LNCaP clone FGC (cell line): ENCODE results near the gene CDIPT.
A peak's percentile ranks its signal among the peaks of the same experiment; 100 is the strongest.

Experiments
- DNase-seq: peaks from one replicate; pipeline ENCODE4 v3.0.0-alpha.2; 2011; ENCODE audit warnings: low read depth
- H3K4me3 ChIP-seq: 2 replicates; pipeline ENCODE4 v1.5.1; 2011; ENCODE audit warnings: mild to moderate bottlenecking, low read depth, low read length, control low read depth
- TF ChIP-seq, protein P1 (sequence below): IDR thresholded peaks from 2 replicates; pipeline ENCODE4 v1.5.1; 2012; ENCODE audit warnings: mild to moderate bottlenecking; ENCODE audit not compliant: control insufficient read depth, insufficient read depth; ENCODE audit errors: extremely low read depth

Gene CDIPT

DNA sequence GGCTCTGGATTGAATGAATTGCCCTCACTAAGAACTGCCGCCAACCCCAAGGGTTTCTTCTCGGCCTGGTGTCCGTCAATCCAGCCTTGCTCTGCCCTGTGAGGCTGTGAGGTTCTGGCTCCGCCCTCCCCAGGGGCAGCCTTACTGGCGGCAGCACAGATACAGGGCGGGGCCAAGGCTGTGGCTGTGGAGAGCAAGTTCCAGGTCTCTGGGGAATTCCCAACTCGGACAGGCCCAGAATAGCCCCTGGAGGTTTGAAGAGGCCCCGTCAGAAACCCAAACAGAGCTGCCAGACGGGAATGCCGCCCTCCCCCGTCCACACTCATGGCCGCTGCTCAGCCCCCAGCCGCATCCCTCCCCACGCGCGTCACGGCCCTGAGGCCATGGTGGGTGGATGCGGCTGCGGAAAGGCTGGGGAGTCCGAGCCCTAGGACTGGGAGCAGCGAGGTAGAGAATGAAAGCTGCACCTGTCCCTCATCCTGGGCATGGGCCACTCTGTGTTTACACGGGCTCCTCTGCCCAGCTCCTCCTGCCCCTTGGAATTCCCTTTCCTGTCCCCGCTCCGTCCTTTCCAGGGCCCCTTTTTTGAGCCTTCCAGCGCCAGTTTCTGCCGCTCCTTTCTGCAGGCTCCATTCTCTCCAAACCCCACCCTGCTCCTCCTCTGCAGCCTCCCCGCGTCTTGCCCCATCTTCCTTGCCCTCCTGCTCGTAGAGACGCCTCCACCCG lies 51.7 kb downstream of the CDIPT start:
- DNase-seq: peak; percentile 86
- TF ChIP-seq, protein P1, sequence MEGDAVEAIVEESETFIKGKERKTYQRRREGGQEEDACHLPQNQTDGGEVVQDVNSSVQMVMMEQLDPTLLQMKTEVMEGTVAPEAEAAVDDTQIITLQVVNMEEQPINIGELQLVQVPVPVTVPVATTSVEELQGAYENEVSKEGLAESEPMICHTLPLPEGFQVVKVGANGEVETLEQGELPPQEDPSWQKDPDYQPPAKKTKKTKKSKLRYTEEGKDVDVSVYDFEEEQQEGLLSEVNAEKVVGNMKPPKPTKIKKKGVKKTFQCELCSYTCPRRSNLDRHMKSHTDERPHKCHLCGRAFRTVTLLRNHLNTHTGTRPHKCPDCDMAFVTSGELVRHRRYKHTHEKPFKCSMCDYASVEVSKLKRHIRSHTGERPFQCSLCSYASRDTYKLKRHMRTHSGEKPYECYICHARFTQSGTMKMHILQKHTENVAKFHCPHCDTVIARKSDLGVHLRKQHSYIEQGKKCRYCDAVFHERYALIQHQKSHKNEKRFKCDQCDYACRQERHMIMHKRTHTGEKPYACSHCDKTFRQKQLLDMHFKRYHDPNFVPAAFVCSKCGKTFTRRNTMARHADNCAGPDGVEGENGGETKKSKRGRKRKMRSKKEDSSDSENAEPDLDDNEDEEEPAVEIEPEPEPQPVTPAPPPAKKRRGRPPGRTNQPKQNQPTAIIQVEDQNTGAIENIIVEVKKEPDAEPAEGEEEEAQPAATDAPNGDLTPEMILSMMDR: no peak
- peak overlapping the region; percentile 57 for H3K4me3 ChIP-seq

DNA sequence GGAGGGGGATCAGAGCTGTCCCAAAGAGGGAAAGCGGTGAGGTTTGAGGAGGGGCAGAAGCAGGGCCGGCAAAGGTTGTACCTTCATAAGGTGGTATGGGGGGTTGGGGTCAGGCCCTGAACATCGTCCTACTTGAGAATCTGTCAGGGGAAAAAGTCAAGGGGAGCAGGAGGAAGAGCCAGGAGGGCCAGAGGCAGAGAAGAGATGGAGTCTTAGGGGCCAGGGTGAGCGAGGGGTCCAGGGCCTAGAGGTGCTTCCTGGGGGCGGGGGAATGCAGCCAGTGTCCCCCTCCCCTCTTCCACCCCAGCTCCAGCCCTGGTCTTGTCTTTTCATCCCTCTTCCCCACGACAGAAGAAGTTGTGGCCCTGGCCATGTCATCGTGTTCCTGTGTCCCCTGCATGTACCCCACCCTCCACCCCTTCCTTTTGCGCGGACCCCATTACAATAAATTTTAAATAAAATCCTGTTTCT lies 52.3 kb downstream of the CDIPT start:
- TF ChIP-seq, protein P1: no peak
- peak overlapping the region; percentile 57 for H3K4me3 ChIP-seq
- no peak for DNase-seq

DNA sequence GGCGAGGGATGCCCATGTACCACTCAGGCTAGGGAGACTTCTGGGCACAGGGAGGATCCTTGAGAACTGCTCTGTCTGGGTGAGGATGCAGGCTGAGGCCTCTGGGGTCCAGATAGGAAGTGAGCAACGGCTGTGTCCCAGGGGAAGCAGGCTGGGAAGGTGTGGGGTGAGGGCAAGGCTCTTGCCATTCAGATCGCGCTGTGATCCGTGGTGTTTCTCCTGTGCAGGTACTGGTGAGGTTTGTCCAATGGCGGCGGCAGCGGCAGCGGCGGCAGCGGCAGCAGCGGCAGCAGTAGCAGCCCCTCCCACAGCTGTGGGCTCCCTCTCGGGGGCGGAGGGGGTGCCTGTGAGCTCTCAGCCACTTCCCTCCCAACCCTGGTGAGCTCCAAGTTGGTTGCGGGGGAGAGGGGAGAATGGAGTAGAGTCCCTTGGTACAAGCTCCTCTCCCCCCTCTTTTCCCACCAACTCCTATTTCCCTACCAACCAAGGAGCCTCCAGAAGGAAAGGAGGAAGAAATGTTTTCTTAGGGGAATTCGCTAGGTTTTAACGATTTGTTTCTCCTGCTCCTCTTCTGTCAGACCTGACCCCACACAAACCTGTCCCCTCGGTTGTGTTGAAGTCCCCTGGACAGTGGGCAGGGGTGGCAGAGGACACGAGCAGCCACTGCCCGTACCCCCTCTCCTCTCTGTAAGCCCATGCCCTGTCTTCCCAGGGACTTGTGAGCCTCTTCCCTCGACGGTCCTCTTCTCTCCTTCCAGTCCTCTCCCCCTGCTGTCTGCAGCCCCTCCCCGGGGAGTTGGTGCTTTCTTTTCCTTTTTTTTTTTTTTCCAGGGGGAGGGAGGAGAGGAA lies 53.0 kb downstream of the CDIPT start:
- TF ChIP-seq, protein P1: no peak
- peak overlapping the region; percentile 4; the same call in 1 of the 2 replicates for H3K4me3 ChIP-seq
- DNase-seq: no peak

DNA sequence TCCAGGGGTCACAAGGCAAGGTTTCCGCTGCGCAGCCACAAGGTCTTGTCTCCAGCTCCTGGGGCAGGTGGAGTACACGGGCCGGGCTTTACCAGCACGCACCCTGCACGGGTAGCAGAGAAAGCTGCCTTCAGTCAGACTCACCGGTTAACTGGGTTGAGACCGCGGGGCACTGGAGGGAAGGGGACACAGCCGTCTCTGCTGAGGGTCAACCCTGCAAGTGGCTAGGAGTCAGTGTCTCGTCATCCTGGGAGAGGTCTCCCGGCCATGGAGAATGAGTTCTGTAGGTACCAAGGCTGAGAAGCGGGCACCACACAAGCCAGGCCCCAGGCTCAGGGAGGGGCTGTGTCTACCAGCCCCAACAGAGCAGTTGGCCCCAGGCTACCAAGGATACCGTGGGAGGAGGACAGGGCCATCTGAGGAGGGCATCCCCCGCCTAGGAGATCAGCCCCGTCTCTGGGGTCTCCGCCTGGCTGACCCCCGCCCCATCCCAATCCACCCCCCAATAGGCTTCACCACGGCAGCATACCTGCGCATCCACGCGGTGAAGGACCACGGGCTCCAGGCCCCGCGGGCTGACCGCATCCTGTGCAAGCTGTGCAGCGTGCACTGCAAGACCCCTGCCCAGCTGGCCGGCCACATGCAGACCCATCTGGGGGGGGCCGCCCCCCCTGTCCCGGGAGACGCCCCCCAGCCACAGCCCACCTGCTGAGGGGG lies 53.8 kb downstream of the CDIPT start:
- H3K4me3 ChIP-seq: peak overlapping the region; percentile 91
- no peak for DNase-seq
- TF ChIP-seq, protein P1: no peak
